Inflammatory macrophage treated with lipopolysaccharide for 4 hours (primary cell): Measurements from ENCODE around the gene GSG1L.

Experiments
- DNase-seq: peaks from one replicate; pipeline ENCODE4 v3.0.0-alpha.2; 2020

The GSG1L gene

GRCh38 chr16:27781981-27782880 lies 281.3 kb downstream of the GSG1L start:
- DNase-seq: no peak

GRCh38 chr16:27781195-27781524 lies 282.4 kb downstream of the GSG1L start:
- DNase-seq: no peak

- no peak for DNase-seq
Observed at GRCh38 chr16:27780468-27781194, 282.9 kb downstream of the GSG1L start.

GRCh38 chr16:27779641-27780164 lies 283.8 kb downstream of the GSG1L start:
- DNase-seq: no peak

- no peak for DNase-seq
Observed at GRCh38 chr16:27778926-27779570, 284.5 kb downstream of the GSG1L start.

GRCh38 chr16:27778171-27778925 lies 285.2 kb downstream of the GSG1L start:
- DNase-seq: no peak

GRCh38 chr16:27777527-27777926 lies 286.0 kb downstream of the GSG1L start:
- no peak for DNase-seq

GRCh38 chr16:27776556-27777225 lies 286.8 kb downstream of the GSG1L start:
- DNase-seq: no peak

GRCh38 chr16:27775254-27775653 lies 288.3 kb downstream of the GSG1L start:
- no peak for DNase-seq

GRCh38 chr16:27774779-27775178 lies 288.7 kb downstream of the GSG1L start:
- DNase-seq: no peak

- no peak for DNase-seq
Observed at GRCh38 chr16:27773344-27773743, 290.2 kb downstream of the GSG1L start.

- no peak for DNase-seq
Observed at GRCh38 chr16:27772093-27772825, 291.3 kb downstream of the GSG1L start.

- no peak for DNase-seq
Observed at GRCh38 chr16:27771201-27771910, 292.2 kb downstream of the GSG1L start.

- DNase-seq: no peak
Observed at GRCh38 chr16:27770271-27771196, 293.0 kb downstream of the GSG1L start.

- no peak for DNase-seq
Observed at GRCh38 chr16:27769561-27770255, 293.8 kb downstream of the GSG1L start.

- DNase-seq: no peak
Observed at GRCh38 chr16:27768651-27769272, 294.8 kb downstream of the GSG1L start.

GRCh38 chr16:27767971-27768591 lies 295.4 kb downstream of the GSG1L start:
- DNase-seq: no peak

- no peak for DNase-seq
Observed at GRCh38 chr16:27767081-27767480, 296.4 kb downstream of the GSG1L start.
